NB4 (cell line): Measurements from ENCODE around the gene VPS4A.

Source experiments
- MYC ChIP-seq: IDR thresholded peaks from 2 replicates; pipeline ENCODE4 v1.6.1; 2011; ENCODE audit warnings: low read depth, low read length
- POLR2A ChIP-seq: IDR thresholded peaks from 2 replicates; pipeline ENCODE4 v1.6.1; 2011; ENCODE audit warnings: mild to moderate bottlenecking; ENCODE audit not compliant: insufficient read length; ENCODE audit errors: extremely low read depth
- TF ChIP-seq, protein P1 (sequence below): IDR thresholded peaks from one replicate; pipeline ENCODE4 v1.5.1; 2012; ENCODE audit warnings: low read depth, low read length
- TF ChIP-seq, protein P2 (sequence below): IDR thresholded peaks from 2 replicates; pipeline ENCODE4 v1.6.1; 2011; ENCODE audit warnings: low read depth, low read length

DNA sequence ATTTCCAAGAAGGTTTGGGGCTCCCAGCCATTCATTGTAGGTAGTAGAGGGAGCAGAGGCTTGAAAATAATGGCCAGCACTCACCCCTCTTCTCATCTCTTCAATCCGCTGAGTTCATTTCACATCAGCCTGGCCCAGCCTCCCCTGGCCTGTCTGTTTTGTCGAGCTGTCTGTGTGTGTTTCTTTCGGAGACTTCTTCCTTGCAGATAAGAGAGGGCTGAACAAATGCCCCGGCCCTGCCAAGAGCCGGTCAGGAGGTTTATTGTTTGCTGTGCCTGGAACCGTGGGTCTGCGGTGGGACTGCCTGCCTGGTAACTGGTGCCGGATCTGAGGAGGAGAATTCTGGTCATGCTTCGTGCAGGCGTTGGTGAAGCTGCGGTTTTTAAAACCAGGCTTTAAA lies 3.4 kb downstream of the VPS4A start:
- TF ChIP-seq MYC (no peak), POLR2A (no peak)
- TF ChIP-seq, protein P1, sequence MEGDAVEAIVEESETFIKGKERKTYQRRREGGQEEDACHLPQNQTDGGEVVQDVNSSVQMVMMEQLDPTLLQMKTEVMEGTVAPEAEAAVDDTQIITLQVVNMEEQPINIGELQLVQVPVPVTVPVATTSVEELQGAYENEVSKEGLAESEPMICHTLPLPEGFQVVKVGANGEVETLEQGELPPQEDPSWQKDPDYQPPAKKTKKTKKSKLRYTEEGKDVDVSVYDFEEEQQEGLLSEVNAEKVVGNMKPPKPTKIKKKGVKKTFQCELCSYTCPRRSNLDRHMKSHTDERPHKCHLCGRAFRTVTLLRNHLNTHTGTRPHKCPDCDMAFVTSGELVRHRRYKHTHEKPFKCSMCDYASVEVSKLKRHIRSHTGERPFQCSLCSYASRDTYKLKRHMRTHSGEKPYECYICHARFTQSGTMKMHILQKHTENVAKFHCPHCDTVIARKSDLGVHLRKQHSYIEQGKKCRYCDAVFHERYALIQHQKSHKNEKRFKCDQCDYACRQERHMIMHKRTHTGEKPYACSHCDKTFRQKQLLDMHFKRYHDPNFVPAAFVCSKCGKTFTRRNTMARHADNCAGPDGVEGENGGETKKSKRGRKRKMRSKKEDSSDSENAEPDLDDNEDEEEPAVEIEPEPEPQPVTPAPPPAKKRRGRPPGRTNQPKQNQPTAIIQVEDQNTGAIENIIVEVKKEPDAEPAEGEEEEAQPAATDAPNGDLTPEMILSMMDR: no peak
- TF ChIP-seq, protein P2, sequence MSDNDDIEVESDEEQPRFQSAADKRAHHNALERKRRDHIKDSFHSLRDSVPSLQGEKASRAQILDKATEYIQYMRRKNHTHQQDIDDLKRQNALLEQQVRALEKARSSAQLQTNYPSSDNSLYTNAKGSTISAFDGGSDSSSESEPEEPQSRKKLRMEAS: no peak
